Lung (tissue), 16 donors: ENCODE data around the gene PKD2L1. TPM values are rescaled to one million over a fixed set of nuclear protein-coding genes. Genes with fewer than 3 reads are reported as not detected.
"Not testable (repeated sequence)": the region's sequence is repeated elsewhere in the genome, so short reads cannot be mapped to it uniquely, and the experiment has no call there.

ENCODE experiments used
- ATAC-seq: fragments of 200-7000 bp; cut with Tn5 transposase; one replicate; pipeline ENCODE4 v1.9.1; 2020; ENCODE audit warnings: moderate number of reproducible peaks; ENCODE audit not compliant: insufficient read depth, low FRiP score
- DNase-seq, 3 donors: peaks; one replicate each; pipeline ENCODE4 v3.0.0-alpha.2; 2013 to 2017
- H3K27ac ChIP-seq, 2 donors: one replicate each; pipeline ENCODE4 v1.5.1; 2013; ENCODE audit warnings: mild to moderate bottlenecking in 2 of 2, moderate library complexity in 2 of 2, control low read depth in 1 of 2, inconsistent platforms in 1 of 2, low read depth in 1 of 2, low read length in 1 of 2
- H3K27me3 ChIP-seq, 3 donors: one replicate each; pipeline ENCODE4 v1.5.1; 2013; ENCODE audit warnings: low read length in 2 of 3; ENCODE audit not compliant: control insufficient read depth in 3 of 3, insufficient read depth in 3 of 3
- H3K36me3 ChIP-seq, 4 donors: one replicate each; pipeline ENCODE4 v1.5.1; 2013; ENCODE audit warnings: low read length in 4 of 4, mild to moderate bottlenecking in 1 of 4, moderate library complexity in 1 of 4; ENCODE audit not compliant: control insufficient read depth in 4 of 4, insufficient read depth in 4 of 4
- H3K4me1 ChIP-seq, 5 donors: one replicate each; pipeline ENCODE4 v1.5.1; 2013; ENCODE audit warnings: low read length in 5 of 5, mild to moderate bottlenecking in 2 of 5, moderate library complexity in 1 of 5; ENCODE audit not compliant: control insufficient read depth in 5 of 5, insufficient read depth in 5 of 5
- H3K4me3 ChIP-seq: one replicate; pipeline ENCODE4 v1.5.1; 2013; ENCODE audit warnings: mild to moderate bottlenecking, control low read depth, moderate library complexity
- H3K9ac ChIP-seq, 2 donors: one replicate each; pipeline ENCODE4 v1.5.1; 2013; ENCODE audit warnings: low read length in 2 of 2, control low read depth in 1 of 2; ENCODE audit not compliant: insufficient read depth in 1 of 2
- H3K9me3 ChIP-seq, 4 donors: one replicate each; pipeline ENCODE4 v1.5.1; 2013; ENCODE audit warnings: low read length in 3 of 4, mild to moderate bottlenecking in 1 of 4, moderate library complexity in 1 of 4; ENCODE audit not compliant: control insufficient read depth in 4 of 4, insufficient read depth in 3 of 4
- WGBS, 2 donors: extraction: QIAGEN DNeasy Blood & Tissue Kit; methylation state at CpG; one replicate each; pipeline ENCODE4 v1.1.7; 2013; 5-methylcytosine and 5-hydroxymethylcytosine counted together
- long read RNA-seq, 5 donors: transcript quantifications; one replicate each; lab custom pipeline, GENCODE V29; 2026
- polyA plus RNA-seq, 2 donors: library from polyadenylated mRNA; stranded (reverse); fragments of 200-250 nt; gene quantifications; one replicate each; pipeline ENCODE4 v1.2.1, GENCODE V29; 2013
- total RNA-seq, 2 donors: library from RNA; depleted of rRNA in 1 of 2; stranded (reverse); fragments of >200 nt in 1 of 2; gene quantifications; one replicate each; pipeline ENCODE4 v1.2.1, GENCODE V29; 2014 to 2021
- TF ChIP-seq, protein P1 (sequence below): IDR thresholded peaks from 2 replicates; pipeline ENCODE4 v1.5.1; 2012; ENCODE audit warnings: mild to moderate bottlenecking; ENCODE audit errors: control extremely low read depth, extremely low read depth
- donor health status: control.
- donor health status: control.
- donor health status: Bipolar disorder and iron deficiency.
- donor health status: healthy.
- donor health status: DM: yes; HTN: yes; CAD: no.

PKD2L1 gene
- total RNA-seq (1 to 10 TPM in 1 of 2 donors, under 1 TPM in 1; 0.46 to 1.1 TPM), polyA plus RNA-seq (1 to 10 TPM in 1 of 2 donors, under 1 TPM in 1; 0.88 to 1.5 TPM)
- long read RNA-seq, donor 1, result 0 reads
- long read RNA-seq, donor 2, result 0 reads
- long read RNA-seq, donor 3, result 0 reads
- long read RNA-seq, donor 4, result 0 reads
- long read RNA-seq, donor 5, result 0 reads

DNA sequence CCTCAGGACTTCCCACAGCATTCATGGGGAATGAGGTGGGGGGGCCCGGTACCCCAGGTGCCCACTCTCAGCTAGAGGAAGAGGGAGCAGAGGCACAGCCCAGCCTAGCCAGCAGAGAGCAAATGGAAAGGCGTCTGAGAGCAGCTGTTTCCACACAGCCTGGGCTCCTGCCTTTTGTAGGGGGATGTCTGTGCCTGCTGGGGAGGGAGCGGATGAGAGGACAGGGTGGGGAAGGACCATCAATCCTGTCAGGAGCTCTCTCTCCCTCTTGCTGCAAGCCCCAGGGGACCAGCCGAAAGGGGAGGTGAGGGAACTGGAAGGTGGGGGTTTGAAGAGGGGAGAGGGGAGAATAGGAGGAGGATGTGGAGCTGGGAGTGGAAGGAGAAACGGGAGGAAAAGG, at the start of gene PKD2L1:
TSS of gene PKD2L1 (minus strand) at position 150 of the 400 bp plus-strand sequence. CDS start at position 25, 125 bp downstream.
- peaks cover 0 to 52% (median 19%) of the 10 kb centered on the region in 3 donors for H3K27me3 ChIP-seq
- H3K9ac ChIP-seq, result no peak within 1 kb of the TSS
- no peaks in the 10 kb centered on the region for H3K36me3 ChIP-seq
- 67 to 71% methylated on average over 5 of the region's 5 CpGs for WGBS, 2 donors
- DNase-seq (no peak), ATAC-seq (no peak)
- no peak within 1 kb of the TSS for H3K27ac ChIP-seq
- TF ChIP-seq, protein P1, sequence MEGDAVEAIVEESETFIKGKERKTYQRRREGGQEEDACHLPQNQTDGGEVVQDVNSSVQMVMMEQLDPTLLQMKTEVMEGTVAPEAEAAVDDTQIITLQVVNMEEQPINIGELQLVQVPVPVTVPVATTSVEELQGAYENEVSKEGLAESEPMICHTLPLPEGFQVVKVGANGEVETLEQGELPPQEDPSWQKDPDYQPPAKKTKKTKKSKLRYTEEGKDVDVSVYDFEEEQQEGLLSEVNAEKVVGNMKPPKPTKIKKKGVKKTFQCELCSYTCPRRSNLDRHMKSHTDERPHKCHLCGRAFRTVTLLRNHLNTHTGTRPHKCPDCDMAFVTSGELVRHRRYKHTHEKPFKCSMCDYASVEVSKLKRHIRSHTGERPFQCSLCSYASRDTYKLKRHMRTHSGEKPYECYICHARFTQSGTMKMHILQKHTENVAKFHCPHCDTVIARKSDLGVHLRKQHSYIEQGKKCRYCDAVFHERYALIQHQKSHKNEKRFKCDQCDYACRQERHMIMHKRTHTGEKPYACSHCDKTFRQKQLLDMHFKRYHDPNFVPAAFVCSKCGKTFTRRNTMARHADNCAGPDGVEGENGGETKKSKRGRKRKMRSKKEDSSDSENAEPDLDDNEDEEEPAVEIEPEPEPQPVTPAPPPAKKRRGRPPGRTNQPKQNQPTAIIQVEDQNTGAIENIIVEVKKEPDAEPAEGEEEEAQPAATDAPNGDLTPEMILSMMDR, result no peak
- no peaks in the 10 kb centered on the region for H3K4me1 ChIP-seq
- H3K4me3 ChIP-seq, result no peak within 1 kb of the TSS
- H3K9me3 ChIP-seq, result no peaks in the 10 kb centered on the region

DNA sequence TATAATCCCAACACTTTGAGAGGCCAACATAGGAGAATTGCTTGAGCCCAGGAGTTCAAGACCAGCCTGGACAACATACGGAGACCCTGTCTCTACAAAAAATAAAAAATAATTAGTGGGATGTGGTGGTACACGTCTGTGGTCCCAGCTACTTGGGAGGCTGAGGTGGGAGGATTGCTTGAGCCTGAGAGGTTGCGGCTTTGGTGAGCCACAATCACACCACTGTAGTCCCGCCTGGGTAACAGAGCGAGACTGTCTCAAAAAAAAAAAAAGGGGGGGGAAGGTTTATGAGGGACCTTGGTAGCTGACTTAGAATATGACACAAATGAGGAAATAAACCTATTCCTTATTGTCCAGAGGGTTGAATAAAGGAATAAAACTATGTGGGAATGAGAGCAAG, 47.8 kb upstream of the PKD2L1 start:
- Histone ChIP-seq H3K9ac (no peak overlapping the region), H3K4me1 (peaks cover 0 to 20% (median 7%) of the 10 kb centered on the region in 5 donors), H3K27ac (no peak overlapping the region), H3K4me3 (no peak overlapping the region), H3K9me3 (no peaks in the 10 kb centered on the region), H3K27me3 (peaks cover 0 to 18% (median 7%) of the 10 kb centered on the region in 3 donors), H3K36me3 (peaks cover 0 to 3% (median 0%) of the 10 kb centered on the region in 4 donors)
- TF ChIP-seq, protein P1, result no peak
- ATAC-seq, result no peak
- 91 to 95% methylated on average over 5 of the region's 5 CpGs for WGBS, 2 donors
- no peak for DNase-seq

DNA sequence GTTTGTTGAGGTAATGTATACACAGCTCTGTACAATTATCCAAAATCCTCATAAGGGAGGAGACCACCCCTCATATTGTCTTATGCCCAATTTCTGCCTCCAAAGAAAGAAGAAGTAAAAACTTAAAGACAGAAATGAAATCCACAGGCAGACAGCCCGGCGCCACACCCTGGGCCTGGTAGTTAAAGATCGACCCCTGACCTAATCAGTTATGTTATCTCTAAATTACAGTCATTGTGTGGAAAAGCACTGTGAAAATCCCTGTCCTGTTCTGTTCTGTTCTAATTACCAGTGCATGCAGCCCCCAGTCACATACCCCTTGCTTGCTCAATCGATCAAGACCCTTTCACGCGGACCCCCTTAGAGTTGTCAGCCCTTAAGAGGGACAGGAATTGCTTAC, 46.6 kb upstream of the PKD2L1 start:
- H3K4me1 ChIP-seq, result peaks cover 0 to 21% (median 6%) of the 10 kb centered on the region in 5 donors
- DNase-seq, H3K9ac ChIP-seq, H3K9me3 ChIP-seq, ATAC-seq, H3K4me3 ChIP-seq, H3K36me3 ChIP-seq, H3K27ac ChIP-seq: not testable (repeated sequence)
- H3K27me3 ChIP-seq, result peaks cover 0 to 18% (median 7%) of the 10 kb centered on the region in 3 donors
- WGBS, 2 donors, result 79 to 86% methylated on average over 6 of the region's 6 CpGs

DNA sequence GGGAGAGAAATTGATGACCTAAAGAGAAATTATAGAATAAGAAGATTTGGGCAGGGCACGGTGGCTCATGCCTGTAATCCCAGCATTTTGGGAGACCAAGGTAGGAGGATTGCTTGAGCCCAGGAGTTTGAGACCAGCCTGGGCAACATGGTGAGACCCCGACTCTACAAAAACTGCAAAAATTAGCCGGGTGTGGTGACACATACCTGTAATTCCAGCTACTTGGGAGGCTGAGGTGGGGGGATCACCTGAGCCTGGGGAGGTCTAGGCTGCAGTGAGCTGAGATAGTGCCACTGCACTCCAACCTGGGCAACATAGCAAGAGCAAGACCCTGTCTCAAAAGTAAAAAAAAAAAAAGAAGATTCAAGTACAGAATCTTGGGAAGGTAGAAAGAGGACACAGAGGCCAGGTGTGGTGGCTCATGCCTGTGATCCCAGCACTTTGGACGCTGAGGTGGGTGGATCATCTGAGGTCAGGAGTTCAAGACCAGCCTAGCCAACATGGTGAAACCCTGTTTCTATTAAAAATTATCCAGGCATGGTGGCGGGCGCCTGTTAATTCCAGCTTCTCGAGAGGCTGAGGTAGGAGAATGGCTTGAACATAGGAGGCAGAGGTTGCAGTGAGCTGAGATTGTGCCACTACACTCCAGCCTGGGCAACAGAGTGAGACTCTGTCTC, 44.8 kb upstream of the PKD2L1 start:
- H3K9me3 ChIP-seq, ATAC-seq, H3K4me3 ChIP-seq, DNase-seq, H3K36me3 ChIP-seq: not testable (repeated sequence)
- H3K4me1 ChIP-seq, result peaks cover 3 to 32% (median 6%) of the 10 kb centered on the region in 5 donors
- H3K27me3 ChIP-seq, result peaks cover 0 to 14% (median 3%) of the 10 kb centered on the region in 3 donors
- peak overlapping the region in 1 of 2 donors; percentile 95 for H3K27ac ChIP-seq
- peak overlapping the region in 1 of 2 donors; percentile 79 for H3K9ac ChIP-seq
- WGBS, 2 donors, result 57 to 87% methylated on average over 7 of the region's 7 CpGs
